HG03571 (cell line): ENCODE results near the gene CR1L.
"Not testable (repeated sequence)": the region's sequence is repeated elsewhere in the genome, so short reads cannot be mapped to it uniquely, and the experiment has no call there.

ENCODE experiments used
- ATAC-seq: cut with Tn5 transposase; IDR thresholded peaks from one replicate; pipeline ENCODE4 v1.9.1; 2021; ENCODE audit not compliant: unreplicated experiment

Gene CR1L

DNA sequence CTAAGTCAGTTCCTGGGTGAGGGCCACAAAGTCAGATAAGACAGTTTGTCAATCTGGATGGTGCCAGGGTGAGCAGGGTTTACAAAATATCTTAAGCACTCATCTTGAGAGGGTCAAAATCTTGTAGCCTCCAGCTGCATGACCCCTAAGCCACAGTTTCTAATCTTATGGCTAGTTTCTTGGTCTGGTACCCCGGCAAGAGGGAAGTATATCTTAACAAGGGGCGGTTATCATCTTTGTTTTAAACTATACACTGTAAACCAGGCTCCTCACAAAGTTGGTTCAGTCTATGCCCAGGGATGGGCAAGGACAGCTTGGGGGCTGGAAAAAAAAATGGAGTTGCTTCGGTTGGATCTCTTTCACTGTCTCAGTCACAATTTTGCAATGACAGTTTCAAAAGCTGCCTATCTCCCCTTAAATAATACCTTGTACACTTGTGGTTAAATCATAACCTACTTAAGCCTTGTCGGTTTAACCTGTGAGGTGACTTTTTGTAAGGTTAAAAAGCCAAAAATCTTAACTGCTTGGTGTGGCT is 99.1 kb downstream of the CR1L start:
- ATAC-seq, result no peak

DNA sequence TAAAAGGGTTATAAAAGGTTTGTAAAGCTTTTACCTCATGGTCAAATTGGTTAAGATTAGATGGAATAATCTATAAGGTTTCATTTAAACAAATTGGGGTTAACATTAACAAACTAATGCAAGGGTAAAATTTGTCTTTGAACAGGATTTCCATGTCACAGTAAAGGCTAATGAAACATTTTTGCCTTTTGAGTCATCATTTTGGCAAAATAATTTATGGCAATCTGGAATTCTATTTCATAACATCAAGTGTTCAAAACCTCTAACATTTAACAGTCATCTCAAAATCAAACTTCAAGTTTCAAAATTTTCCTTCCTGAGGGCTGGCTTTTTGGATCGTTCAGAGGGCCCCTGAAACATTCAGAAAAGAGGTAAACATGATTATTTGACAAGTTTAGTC is 100.4 kb downstream of the CR1L start:
- no peak for ATAC-seq

- no peak for ATAC-seq
These were observed 101.2 kb downstream of the CR1L start for GRCh38 chr1:207745839-207746767.

GRCh38 chr1:207747627-207748492 is 102.9 kb downstream of the CR1L start:
- no peak for ATAC-seq

DNA sequence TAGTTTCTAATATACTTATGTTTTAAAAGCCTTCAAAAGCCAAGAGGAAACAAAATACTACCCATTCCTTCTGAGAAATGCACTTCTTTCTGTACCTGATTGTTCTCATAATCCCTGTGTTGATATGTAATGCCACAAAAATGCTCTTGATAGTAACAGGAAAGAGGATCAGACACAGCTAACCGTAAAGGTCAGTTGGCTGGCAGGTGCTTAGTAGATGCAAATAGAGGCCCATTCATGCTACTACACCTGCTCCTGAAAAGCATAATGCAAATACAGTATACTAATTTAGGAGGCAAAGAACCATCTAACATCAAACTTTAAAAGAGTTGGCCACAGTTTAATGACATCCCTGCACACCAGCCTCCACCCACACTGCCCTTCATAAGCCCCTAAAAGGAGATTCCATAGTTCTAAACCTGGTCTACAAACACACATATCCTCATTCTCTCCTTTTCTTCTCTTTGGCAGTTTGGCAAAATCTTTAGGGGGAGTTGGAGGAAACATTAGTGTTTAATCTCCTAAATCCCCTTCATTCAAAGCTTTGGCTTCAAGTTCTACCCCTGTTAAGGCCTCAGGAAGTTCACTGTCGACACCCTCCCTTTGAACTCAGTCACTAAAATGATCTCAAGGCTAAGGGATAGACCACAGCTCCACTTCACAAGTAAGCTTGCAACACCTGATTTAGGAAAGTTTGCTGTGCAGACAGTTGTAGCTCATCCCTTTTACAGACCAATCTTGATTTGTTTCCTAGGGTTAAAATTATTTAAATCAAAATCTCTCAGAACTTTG is 104.0 kb downstream of the CR1L start:
- no peak for ATAC-seq

GRCh38 chr1:207750631-207751305 is 105.8 kb downstream of the CR1L start:
- no peak for ATAC-seq

- peak; percentile 2 for ATAC-seq
These were observed 106.5 kb downstream of the CR1L start for GRCh38 chr1:207751463-207751789.

- peak; percentile 96 for ATAC-seq
These were observed 107.0 kb downstream of the CR1L start, which contains the start of gene CD46 for GRCh38 chr1:207751790-207752455. Gene CD46 (plus strand): TSS chr1:207752054. CDS start chr1:207752213, 159 bp downstream.

DNA sequence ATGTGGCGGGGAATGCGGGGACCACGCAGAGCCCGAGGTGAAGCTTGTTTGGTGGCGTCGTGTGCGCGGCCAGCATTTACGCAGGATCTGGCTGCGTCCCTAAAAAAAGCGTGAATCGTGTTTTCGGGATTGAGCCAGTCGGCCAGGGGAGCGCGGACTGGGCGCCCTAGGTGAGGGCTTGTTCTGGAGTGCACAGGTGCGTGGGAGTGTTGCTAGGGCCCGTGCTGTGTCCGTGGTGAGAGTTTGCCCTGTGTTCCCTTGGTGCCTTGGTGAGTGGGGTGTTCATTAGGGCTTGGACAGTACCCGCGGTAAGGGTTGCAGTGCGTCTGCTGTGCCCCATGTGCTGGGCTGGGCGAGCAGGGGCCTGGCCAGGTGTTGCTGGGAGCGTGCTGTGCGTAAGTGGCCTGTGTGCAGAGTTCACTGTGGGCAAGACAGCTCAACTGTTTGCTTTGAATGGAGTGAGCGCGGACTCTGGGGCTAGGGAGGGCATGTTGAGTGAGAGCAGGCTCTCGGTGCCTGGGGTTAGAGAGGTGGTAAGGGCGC is 107.6 kb downstream of the CR1L start:
- ATAC-seq, result peak; percentile 19

DNA sequence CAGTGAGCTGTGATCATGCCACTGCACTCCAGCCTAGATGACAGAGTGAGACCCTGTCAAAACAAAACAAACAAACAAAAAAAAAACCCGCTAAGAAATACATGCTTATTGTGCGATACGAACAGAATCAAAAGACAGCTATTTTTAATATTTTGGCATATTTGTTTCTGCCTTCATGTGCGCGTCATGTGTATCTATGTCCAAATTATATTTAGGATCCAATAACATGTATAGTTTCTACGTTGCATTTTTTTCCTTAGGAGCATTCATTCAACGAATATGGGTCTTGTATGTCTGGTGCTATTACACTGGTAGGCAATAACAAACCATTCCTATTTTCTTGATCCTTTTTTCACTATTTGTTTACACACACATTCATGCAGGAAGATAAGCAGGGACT is 108.7 kb downstream of the CR1L start:
- no peak for ATAC-seq

- ATAC-seq, result no peak
These were observed 109.1 kb downstream of the CR1L start for GRCh38 chr1:207754011-207754410.

- ATAC-seq, result no peak
These were observed 110.2 kb downstream of the CR1L start for GRCh38 chr1:207754974-207755700.

DNA sequence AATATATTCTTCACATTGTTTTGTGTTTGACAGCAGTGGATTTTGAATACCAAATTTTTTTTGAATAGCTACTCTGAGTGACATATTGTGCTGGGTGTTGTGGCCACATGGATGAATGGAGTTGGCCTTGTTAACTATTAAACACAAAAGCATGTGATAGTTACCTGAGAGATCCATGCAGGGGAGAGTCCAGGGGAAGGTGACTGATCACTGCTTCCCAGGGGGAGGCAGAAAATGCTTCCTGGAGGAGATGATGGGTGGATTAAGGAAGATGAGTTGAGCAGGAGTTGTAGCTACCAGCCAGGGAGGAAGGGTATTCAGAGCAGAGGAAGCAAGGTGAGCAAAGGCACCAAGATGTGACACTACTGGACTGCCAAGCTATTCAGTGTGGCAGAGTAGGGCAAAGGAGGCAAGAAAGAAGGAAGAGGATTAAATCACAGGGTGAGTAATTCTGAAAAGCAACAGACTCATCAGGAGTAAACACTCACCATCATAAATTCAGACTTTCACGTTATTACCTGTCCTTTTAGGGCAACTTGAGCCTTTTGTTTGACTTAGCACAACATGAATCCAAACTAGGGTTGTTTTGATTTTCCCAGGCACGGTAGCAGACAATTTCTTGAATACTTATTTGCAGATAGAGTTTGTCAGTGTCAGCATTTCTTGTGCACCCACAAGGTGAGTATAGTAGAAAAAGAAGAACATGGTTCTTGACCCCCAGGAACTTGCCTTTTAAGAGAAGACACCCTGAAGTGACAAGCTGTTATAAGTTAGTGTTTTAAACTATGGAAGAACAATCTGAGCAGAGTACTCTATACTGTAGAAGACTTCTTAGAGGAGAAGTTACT is 111.1 kb downstream of the CR1L start:
- ATAC-seq, result no peak

DNA sequence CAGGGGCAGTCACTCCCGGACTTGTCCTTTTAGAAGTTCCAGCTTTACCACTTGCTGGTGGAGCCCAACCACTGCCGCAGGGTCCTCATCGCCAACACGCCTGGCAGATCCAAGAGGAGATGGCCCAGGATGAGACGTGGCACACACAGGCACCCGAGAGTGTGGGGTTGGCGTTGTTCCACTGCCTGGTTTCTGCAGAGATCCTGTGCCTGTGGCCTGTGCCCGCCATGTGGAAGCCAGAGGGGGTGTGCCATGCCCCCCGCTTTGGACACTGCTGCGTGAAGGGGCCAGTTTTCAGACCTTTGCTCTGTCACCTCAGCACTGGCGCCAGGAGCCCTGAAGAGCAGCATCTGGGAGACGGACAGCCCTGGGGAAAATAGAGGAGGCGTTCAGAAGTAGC is 117.7 kb downstream of the CR1L start:
- no peak for ATAC-seq

GRCh38 chr1:207763091-207763490 is 118.2 kb downstream of the CR1L start:
- no peak for ATAC-seq

- ATAC-seq, result no peak
These were observed 119.0 kb downstream of the CR1L start for GRCh38 chr1:207763972-207764371.

GRCh38 chr1:207766569-207766968 is 121.6 kb downstream of the CR1L start:
- ATAC-seq, result no peak

- not testable (repeated sequence) for ATAC-seq
These were observed 125.6 kb downstream of the CR1L start for GRCh38 chr1:207770514-207770913.
